Measurements from ENCODE around the gene BANK1. TPM values are rescaled to one million over a fixed set of nuclear protein-coding genes. Genes with fewer than 3 reads are reported as not detected.

Gene BANK1
- total RNA-seq, 4 donors from 2014 or later = 3.2 to 7.7 (median 6.9) TPM

- no peak for TF ChIP-seq CTCF (IDR thresholded peaks at IDR 0.05)
- ATAC-seq (ENCODE audit: low FRiP score) (no peak), DNase-seq (ENCODE audit: low spot score) (no peak)
Measured at GRCh38 chr4:101973361-101973760, 182.8 kb downstream of the BANK1 start.

GRCh38 chr4:101977076-101977475, 186.5 kb downstream of the BANK1 start:
- ATAC-seq (ENCODE audit: low FRiP score) (peak; percentile 98), DNase-seq (ENCODE audit: low spot score) (peak; percentile 32)
- no peak for TF ChIP-seq CTCF (IDR thresholded peaks at IDR 0.05)

- DNase-seq (ENCODE audit: low spot score) = no peak
- no peak for TF ChIP-seq CTCF (IDR thresholded peaks at IDR 0.05)
Measured at GRCh38 chr4:101981756-101982155, 191.2 kb downstream of the BANK1 start.

GRCh38 chr4:101983835-101984234, 193.3 kb downstream of the BANK1 start:
- DNase-seq (ENCODE audit: low spot score) (no peak), ATAC-seq (ENCODE audit: low FRiP score) (no peak)
- TF ChIP-seq CTCF (IDR thresholded peaks at IDR 0.05) = no peak

More at GRCh38 chr4:101981756-101982155, 191.2 kb downstream of the BANK1 start:
- no peak for ATAC-seq (ENCODE audit: low FRiP score)

- DNase-seq (ENCODE audit: low spot score) (no peak), ATAC-seq (ENCODE audit: low FRiP score) (no peak)
- TF ChIP-seq CTCF (IDR thresholded peaks at IDR 0.05) = no peak
Measured at GRCh38 chr4:101987623-101988243, 197.2 kb downstream of the BANK1 start.

- no peak for ATAC-seq (ENCODE audit: low FRiP score)
- DNase-seq (ENCODE audit: low spot score) = no peak
- no peak for TF ChIP-seq CTCF (IDR thresholded peaks at IDR 0.05)
Measured at GRCh38 chr4:101989551-101989950, 199.0 kb downstream of the BANK1 start.

- DNase-seq (ENCODE audit: low spot score) (no peak), ATAC-seq (ENCODE audit: low FRiP score) (no peak)
- no peak for TF ChIP-seq CTCF (IDR thresholded peaks at IDR 0.05)
Measured at GRCh38 chr4:101992446-101992845, 201.9 kb downstream of the BANK1 start.

Data from omental fat pad (tissue), 4 donors.